DOHH2 (cell line): ENCODE results near the gene SMARCAD1.

Source experiments
- H3F3A ChIP-seq: fragments of 200-600 bp; sonication (generic), shearing (Covaris generic); 2 replicates; pipeline ENCODE4 v1.6.0; 2016; ENCODE audit warnings: antibody characterized with exemption, mild to moderate bottlenecking; ENCODE audit not compliant: control insufficient read depth, insufficient read depth
- H3K27ac ChIP-seq: fragments of 200-600 bp; sonication (generic); 2 replicates; pipeline ENCODE4 v1.5.1; 2014; ENCODE audit warnings: low read depth, mild to moderate bottlenecking, low read length, moderate library complexity
- H3K27me3 ChIP-seq: fragments of 200-600 bp; sonication (generic); 2 replicates; pipeline ENCODE4 v1.6.1; 2014; ENCODE audit warnings: mild to moderate bottlenecking, low read length, mixed read lengths; ENCODE audit not compliant: control insufficient read depth
- H3K36me3 ChIP-seq: fragments of 200-600 bp; sonication (generic); 2 replicates; pipeline ENCODE4 v1.6.1; 2014; ENCODE audit warnings: mild to moderate bottlenecking, low read length, moderate library complexity, mixed read lengths; ENCODE audit not compliant: control insufficient read depth
- H3K4me1 ChIP-seq: fragments of 200-600 bp; sonication (generic); 2 replicates; pipeline ENCODE4 v1.6.1; 2014; ENCODE audit warnings: mild to moderate bottlenecking, low read length, mixed read lengths; ENCODE audit not compliant: control insufficient read depth
- H3K4me2 ChIP-seq: fragments of 200-600 bp; sonication (generic); 2 replicates; pipeline ENCODE4 v1.6.0; 2014; ENCODE audit warnings: mild to moderate bottlenecking, low read length, moderate library complexity
- H3K4me3 ChIP-seq: fragments of 200-600 bp; sonication (generic); 2 replicates; pipeline ENCODE4 v1.5.1; 2014; ENCODE audit warnings: mild to moderate bottlenecking, low read length, mixed read lengths
- H3K79me2 ChIP-seq: fragments of 200-600 bp; sonication (generic); 2 replicates; pipeline ENCODE4 v1.6.1; 2014; ENCODE audit warnings: mild to moderate bottlenecking, low read length, mixed read lengths; ENCODE audit not compliant: control insufficient read depth
- H3K9me2 ChIP-seq: fragments of 200-600 bp; sonication (generic); replicated peaks from 2 replicates; pipeline ENCODE4 v1.6.1; 2014; ENCODE audit warnings: mild to moderate bottlenecking, low read length, mixed read lengths; ENCODE audit not compliant: control insufficient read depth
- H3K9me3 ChIP-seq: fragments of 200-600 bp; sonication (generic); 2 replicates; pipeline ENCODE4 v1.6.1; 2014; ENCODE audit warnings: antibody characterized with exemption, low read length, mixed read lengths; ENCODE audit not compliant: control insufficient read depth, insufficient read depth
- H4K20me1 ChIP-seq: fragments of 200-600 bp; sonication (generic); 2 replicates; pipeline ENCODE4 v1.6.0; 2014; ENCODE audit warnings: low read depth, mild to moderate bottlenecking, antibody characterized with exemption, low read length, moderate library complexity; ENCODE audit not compliant: control insufficient read depth, insufficient read depth
- EZH2phosphoT487 ChIP-seq: fragments of 200-600 bp; sonication (generic); IDR thresholded peaks from 2 replicates; pipeline ENCODE4 v1.6.1; 2017; ENCODE audit warnings: borderline replicate concordance, mild to moderate bottlenecking, antibody characterized with exemption, low read length, moderate library complexity, mixed read lengths
- TF ChIP-seq, protein P1 (sequence below): fragments of 200-600 bp; sonication (generic); IDR thresholded peaks from one replicate; pipeline ENCODE4 v1.5.1; 2014; ENCODE audit warnings: antibody characterized with exemption, mild to moderate bottlenecking, low read depth, low read length; ENCODE audit not compliant: poor library complexity, severe bottlenecking

SMARCAD1 gene

DNA sequence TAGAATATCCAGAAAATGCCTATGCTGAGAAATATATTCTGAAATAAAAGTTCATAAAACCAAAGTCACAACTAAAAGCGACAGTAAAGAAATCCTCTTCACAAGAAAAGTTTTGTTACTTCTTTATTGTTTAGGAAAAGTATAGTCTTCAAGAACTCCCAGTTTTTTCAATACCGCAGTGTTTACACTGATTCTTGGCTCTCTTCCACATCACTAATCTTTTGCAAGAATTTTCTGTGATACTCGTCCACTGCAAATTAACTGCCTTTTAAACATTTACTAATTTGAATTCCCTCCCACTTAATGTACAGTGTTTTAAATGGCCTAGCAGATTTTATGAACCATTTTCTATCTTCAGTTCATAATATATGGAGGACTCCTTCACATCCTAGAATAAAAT, 69.9 kb downstream of the SMARCAD1 start:
- no peaks in the 10 kb centered on the region for H3K27me3 ChIP-seq
- no peaks in the 10 kb centered on the region for H3K4me1 ChIP-seq
- H3K4me3 ChIP-seq: no peak overlapping the region
- no peaks in the 10 kb centered on the region for H3K79me2 ChIP-seq
- H3K36me3 ChIP-seq: peaks cover 73% of the 10 kb centered on the region
- no peaks in the 10 kb centered on the region for H3K9me3 ChIP-seq
- no peak overlapping the region for H3K27ac ChIP-seq
- no peaks in the 10 kb centered on the region for H3K9me2 ChIP-seq
- no peaks in the 10 kb centered on the region for H4K20me1 ChIP-seq
- TF ChIP-seq EZH2phosphoT487: no peak
- TF ChIP-seq, protein P1, sequence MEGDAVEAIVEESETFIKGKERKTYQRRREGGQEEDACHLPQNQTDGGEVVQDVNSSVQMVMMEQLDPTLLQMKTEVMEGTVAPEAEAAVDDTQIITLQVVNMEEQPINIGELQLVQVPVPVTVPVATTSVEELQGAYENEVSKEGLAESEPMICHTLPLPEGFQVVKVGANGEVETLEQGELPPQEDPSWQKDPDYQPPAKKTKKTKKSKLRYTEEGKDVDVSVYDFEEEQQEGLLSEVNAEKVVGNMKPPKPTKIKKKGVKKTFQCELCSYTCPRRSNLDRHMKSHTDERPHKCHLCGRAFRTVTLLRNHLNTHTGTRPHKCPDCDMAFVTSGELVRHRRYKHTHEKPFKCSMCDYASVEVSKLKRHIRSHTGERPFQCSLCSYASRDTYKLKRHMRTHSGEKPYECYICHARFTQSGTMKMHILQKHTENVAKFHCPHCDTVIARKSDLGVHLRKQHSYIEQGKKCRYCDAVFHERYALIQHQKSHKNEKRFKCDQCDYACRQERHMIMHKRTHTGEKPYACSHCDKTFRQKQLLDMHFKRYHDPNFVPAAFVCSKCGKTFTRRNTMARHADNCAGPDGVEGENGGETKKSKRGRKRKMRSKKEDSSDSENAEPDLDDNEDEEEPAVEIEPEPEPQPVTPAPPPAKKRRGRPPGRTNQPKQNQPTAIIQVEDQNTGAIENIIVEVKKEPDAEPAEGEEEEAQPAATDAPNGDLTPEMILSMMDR: no peak
- no peaks in the 10 kb centered on the region for H3F3A ChIP-seq
- no peak overlapping the region for H3K4me2 ChIP-seq

DNA sequence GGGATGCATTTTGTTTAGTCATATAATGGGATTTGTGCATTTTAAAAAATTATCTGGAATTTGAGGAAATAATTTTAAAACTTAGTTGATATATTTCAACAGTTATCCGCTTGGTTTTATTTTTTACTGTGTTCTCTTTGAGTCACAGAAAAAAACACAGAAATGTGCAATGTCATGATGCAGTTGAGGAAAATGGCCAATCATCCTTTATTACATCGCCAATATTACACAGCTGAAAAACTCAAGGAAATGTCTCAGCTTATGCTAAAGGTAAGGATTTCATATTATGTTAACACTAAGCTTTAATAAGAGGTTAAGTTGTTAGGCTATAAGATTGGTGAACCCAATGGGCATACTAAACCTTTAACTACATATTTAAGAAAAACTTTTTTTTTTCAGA, 71.1 kb downstream of the SMARCAD1 start:
- peaks cover 73% of the 10 kb centered on the region for H3K36me3 ChIP-seq
- H3K4me1 ChIP-seq: no peaks in the 10 kb centered on the region
- H3K4me3 ChIP-seq: no peak overlapping the region
- TF ChIP-seq EZH2phosphoT487: no peak
- TF ChIP-seq, protein P1: no peak
- no peaks in the 10 kb centered on the region for H3F3A ChIP-seq
- no peaks in the 10 kb centered on the region for H3K79me2 ChIP-seq
- no peaks in the 10 kb centered on the region for H3K9me2 ChIP-seq
- no peak overlapping the region for H3K4me2 ChIP-seq
- H3K27ac ChIP-seq: no peak overlapping the region
- H3K27me3 ChIP-seq: no peaks in the 10 kb centered on the region
- H4K20me1 ChIP-seq: no peaks in the 10 kb centered on the region
- no peaks in the 10 kb centered on the region for H3K9me3 ChIP-seq

DNA sequence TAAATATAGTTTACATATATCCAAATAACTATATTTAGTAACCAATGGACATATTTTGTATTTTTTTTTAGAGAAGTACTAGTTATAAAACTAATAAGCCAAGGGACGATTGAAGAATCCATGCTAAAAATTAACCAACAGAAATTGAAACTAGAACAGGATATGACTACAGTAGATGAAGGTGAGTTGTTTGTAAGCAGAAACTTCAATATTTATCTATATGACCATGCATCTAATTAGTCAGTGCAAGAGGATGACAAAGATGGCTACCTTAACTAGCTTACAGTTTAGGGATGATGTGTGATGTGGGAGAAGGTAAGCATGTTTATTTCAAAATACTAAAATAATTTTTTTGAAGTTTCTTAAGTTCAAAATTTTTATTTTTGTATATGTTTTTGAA, 77.2 kb downstream of the SMARCAD1 start:
- peaks cover 56% of the 10 kb centered on the region for H3K36me3 ChIP-seq
- no peaks in the 10 kb centered on the region for H3F3A ChIP-seq
- no peaks in the 10 kb centered on the region for H3K9me3 ChIP-seq
- H3K27me3 ChIP-seq: no peaks in the 10 kb centered on the region
- TF ChIP-seq, protein P1: no peak
- TF ChIP-seq EZH2phosphoT487: no peak
- H3K79me2 ChIP-seq: no peaks in the 10 kb centered on the region
- no peaks in the 10 kb centered on the region for H3K9me2 ChIP-seq
- H4K20me1 ChIP-seq: no peaks in the 10 kb centered on the region
- H3K4me2 ChIP-seq: no peak overlapping the region
- no peaks in the 10 kb centered on the region for H3K4me1 ChIP-seq
- H3K4me3 ChIP-seq: no peak overlapping the region
- H3K27ac ChIP-seq: no peak overlapping the region

DNA sequence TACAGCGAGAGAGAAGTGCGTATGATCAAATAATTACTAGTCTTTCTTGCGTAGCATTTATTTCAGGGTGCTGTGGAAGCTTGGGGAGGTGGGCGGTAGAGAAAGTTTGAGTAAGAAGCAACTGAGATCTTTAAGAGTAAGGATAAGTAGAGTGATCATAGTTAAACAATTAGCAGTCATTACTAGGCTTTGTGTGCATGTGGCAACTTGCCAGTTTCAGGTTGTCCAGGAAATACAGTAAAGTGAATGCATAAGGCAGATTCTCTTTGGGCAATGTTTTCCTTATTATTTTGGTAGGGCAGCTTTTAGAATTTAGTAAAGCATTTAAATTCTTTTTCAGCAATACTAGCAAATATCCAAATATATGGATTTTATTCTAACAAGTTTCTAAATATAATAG, 78.0 kb downstream of the SMARCAD1 start:
- H3K4me2 ChIP-seq: no peak overlapping the region
- H4K20me1 ChIP-seq: no peaks in the 10 kb centered on the region
- H3F3A ChIP-seq: no peaks in the 10 kb centered on the region
- H3K4me1 ChIP-seq: no peaks in the 10 kb centered on the region
- H3K27ac ChIP-seq: no peak overlapping the region
- H3K9me3 ChIP-seq: no peaks in the 10 kb centered on the region
- no peak overlapping the region for H3K4me3 ChIP-seq
- H3K79me2 ChIP-seq: no peaks in the 10 kb centered on the region
- H3K27me3 ChIP-seq: no peaks in the 10 kb centered on the region
- H3K36me3 ChIP-seq: peaks cover 55% of the 10 kb centered on the region
- TF ChIP-seq, protein P1: no peak
- TF ChIP-seq EZH2phosphoT487: no peak
- H3K9me2 ChIP-seq: no peaks in the 10 kb centered on the region
